ENCODE data around the gene KIRREL1. TPM values are rescaled to one million over a fixed set of nuclear protein-coding genes. Genes with fewer than 3 reads are reported as not detected.

The KIRREL1 gene
- total RNA-seq (2014; rRNA removed; shearing (Covaris generic)): 6.8 and 7.3 TPM in 2 replicates

DNA sequence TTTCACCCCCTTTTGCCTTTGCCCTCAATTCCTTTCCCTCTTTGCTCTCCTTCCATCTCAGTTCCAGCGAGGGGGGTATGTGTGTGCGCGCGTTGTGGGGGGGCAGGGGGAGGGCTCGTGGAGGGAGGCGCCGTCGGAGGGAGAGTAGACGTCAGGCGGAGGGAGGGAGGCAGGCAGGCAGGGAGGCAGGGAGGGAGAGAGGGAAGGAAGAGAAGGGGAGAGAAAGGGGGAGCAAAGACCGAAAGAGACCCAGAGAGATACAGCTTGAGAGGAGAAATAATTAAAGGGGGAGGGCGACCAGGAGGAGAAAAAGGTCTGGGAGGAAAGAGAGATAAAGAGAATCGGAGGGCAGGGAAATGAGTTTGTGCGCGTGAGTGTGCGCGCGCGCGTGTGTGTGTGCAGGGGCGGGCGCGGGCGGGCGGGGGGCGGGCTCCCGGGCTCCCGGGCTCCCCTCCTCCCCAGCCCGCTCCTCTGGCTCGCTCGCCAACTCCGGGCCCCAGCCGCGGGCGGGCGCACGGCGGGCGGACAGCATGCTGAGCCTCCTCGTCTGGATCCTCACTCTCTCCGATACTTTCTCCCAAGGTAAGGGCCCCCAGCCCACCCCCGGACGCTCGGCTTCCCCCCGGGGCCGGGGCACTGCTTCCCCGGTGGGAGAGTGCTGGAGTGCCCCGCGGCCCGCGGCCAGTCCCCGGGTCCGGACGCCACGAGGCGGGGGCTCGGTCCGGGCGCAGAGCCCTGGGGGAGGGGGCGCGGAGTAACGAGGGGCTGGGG, at the start of gene KIRREL1:
TSS of gene KIRREL1 (plus strand) at position 499 of the 771 bp plus-strand sequence. CDS start at position 531, 32 bp downstream.
- peak; percentile 26 for DNase-seq (ENCODE audit: low spot score)

DNA sequence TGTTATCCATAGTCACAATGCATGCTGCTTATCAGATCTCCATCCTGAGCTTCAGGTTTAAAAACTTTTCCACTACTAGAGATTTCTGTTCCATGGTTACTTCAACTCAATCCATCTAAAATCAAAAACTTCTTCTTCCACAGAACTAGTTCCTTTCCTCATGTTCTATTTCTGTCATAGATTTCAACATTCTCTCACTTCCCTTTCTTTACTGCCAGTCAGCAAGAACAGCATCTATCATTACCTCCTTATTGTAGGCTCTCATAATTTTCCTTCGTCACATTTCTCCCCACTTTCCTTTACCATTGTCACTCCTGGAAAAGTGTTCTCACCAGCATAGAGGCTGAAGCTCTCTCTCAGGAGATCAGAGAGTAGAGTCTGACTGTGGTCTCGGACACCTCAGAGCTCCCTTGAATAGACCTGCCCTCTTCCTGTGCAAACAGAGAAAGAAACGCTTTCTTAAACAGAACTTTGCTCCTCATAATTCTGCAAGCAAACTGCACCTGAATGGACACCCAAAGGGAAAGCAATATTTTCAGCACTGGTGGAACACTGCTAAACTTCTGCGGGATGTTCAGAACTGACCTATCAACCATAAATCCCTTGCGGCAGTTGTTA, 48.7 kb upstream of the KIRREL1 start:
- DNase-seq (ENCODE audit: low spot score): no peak

DNA sequence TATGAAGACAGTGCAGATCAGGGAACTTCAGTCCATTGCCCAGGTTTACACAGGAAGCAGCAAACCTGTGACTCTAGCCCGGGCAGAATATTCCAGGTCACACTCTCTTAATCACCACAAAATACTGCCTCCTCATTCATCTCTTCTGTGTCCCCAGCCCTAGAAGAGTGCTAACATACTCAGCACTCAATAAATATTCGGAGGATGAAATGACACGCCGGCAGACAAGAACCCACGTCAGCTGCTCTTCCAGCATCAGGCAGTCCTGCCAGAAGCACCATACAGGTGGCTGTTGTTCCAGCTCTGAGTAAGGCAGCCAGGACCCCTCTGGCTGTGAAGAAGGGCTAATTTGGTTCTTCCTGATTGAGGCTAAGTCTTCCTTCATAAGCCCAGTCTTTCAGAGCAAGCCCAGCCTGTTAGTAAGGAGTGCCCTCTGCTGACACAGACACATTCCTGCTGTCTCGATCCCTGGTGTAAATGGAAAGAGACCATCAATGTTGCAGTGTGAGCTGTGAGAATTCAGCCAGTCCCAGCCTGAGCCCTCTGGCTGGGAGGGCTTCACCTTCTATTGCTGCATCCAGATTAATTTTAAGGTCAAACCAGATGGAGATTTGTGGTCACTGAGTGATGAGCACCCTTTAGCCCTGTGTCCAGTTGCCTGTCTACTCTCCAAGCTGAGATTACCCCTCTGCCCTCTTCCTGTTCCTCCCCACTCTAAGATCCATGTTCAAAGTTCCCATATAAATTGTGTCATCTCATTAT, 45.0 kb upstream of the KIRREL1 start:
- peak; percentile 63 for DNase-seq (ENCODE audit: low spot score)

DNA sequence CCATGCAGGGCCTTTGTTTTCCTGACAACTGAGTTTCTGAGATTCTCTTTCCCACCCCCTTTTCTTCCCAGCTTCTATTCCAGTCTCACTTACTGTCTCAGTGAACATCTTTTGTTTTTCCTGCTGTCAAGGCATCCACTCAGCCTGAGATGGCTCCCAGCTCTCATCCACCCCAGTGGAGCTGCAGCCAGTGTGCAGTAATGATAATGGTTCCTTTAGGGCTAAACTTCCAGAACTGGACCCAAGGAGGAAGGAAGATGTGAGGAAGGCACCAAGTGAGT, 44.4 kb upstream of the KIRREL1 start:
- no peak for DNase-seq (ENCODE audit: low spot score)

DNA sequence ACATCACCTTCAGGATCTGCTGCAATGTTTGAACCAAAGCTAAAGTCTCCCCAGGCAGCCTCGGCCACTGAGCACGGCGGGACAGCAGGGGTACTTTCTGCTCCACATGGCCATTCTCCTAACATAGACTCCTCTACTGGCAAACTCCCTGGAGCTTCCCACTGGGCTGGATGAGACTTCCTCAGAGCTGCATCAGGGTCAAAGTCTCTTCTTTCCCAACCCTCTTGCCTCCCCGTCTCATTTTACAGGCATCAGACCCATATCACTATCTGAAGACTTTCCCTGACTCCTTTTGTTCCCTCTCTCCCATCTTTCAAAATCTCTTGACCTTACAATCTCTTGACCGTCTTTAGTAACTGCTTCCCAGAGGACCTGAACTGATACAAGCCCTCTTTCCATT, 42.2 kb upstream of the KIRREL1 start:
- DNase-seq (ENCODE audit: low spot score): no peak

DNA sequence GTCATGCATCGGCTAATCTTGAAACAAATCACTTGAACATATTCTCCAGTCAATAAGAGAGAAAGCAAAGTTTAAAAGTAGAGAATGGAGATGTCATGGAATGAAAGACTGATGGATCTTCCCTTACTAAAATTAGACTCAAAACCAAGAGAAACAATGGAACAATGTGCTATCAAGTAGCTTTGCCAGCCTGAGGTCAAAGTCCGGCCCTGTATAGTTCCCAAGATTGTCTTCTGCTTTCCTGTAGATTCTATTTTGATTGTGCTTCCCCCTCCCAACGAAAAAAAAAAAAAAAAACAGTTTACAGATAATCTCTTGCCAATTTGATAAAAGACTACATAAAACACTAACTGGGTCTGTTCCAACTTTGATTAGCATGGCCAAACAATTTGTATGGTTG, 40.8 kb upstream of the KIRREL1 start:
- DNase-seq (ENCODE audit: low spot score): no peak

DNA sequence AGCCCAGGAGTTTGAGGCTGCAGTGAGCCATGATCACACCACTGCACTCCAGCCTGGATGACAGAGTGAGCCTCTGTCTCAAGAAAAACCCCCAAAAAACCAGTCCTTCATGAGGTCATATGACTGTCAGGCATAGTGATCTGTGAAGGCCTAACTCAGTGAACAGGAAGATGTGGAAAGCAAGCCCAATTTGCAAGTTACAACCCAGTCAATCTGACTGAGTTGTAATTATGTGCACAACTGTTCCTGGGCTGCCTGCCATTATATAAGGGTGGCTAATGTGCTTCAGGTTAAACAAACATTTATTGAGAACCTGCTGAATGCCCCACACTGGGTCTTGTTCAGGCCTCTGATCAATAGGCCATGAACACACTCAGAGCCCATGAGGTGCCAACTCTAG, 38.2 kb upstream of the KIRREL1 start:
- no peak for DNase-seq (ENCODE audit: low spot score)

DNA sequence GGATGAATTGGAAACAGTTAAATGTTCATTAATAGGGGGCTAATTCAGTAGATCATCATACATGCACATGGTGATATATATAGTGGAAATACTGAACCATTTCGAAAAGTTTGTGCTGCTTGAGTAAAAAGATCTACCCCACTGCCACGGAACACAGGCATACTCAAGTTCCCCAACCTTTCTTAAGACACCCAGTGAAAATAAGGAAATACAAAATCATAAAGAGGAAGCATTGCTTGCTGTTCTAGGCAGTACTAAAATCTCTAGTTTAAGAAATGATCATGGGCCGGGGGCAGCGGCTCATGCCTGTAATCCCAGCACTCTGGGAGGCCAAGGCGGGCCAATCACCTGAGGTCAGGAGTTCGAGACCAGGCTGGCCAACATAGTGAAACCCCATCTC, 37.6 kb upstream of the KIRREL1 start:
- DNase-seq (ENCODE audit: low spot score): no peak

DNA sequence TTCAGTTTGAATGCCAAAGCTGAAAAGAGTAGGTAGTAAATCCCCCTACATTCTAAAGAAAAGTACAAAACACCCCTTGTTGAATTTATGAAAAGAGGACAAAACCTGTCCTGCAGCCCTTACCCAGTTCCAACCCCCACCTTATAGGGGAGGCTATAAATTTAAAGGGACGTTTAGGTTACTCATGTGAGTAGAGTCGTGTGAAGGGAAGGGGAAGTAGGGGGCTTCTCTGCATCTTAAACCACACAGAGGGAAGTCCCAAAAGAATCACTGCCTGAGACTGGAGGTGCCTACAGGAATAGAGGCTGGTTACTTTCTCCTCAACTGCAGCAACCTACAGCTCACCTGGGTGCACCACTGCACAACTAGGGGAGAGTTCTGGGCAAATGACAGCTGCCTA, 36.7 kb upstream of the KIRREL1 start:
- no peak for DNase-seq (ENCODE audit: low spot score)

DNA sequence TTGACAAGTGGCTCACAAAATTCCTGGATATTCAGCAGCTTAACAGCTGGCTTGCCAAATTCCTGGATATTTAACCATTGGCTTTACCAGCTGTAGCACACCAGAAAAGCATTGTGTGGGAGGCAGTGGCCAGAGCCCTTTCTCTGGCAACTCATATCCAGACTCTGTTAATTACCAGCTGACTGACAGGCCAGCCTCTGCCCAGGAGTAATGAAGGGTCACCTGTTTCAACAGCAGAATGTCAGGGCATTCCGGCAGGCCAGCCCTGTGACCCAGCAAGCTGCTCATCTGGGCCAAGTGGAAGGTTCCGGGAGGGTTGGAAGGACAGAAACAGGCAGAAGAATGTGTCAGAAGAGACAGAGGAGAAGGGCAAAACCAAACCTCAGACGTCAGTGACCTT, 35.2 kb upstream of the KIRREL1 start:
- no peak for DNase-seq (ENCODE audit: low spot score)

DNA sequence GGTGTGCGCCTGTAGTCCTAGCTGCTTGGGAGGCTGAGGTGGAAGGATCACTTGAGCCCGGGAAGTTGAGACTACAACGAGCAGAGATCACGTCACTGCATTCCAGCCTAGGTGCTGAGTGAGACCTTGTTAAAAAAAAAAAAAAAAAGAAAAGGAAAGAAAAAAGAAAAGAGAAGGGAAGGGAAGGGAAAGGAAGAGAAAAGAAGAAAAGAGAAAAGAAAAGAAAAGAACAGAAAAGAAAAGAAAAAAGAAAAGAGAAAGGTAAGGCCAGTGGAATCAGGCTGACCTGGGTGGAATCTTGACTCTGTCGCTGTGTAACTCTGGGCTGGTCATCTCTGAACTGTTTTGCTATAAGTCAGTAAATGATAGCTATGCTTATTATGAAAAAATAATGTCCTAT, 33.7 kb upstream of the KIRREL1 start:
- no peak for DNase-seq (ENCODE audit: low spot score)

DNA sequence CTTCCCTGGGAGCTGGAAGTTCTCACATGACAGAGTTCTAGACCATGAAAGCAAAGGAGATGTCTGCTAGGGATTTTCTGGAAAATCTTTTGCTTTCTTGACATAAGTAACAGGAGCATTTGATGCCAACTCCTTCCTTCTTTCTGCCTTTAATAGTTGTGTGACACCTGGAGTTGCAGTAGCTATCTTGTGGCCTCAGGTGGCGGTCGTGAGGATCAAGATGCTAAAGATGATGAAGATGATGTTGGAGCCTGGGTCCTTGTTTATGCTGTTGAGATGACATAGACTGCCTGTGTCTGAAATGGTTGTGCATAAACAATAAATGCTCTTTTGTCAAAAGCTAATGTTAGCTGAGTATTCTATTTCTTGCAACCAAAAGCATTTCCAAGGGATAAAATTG, 32.7 kb upstream of the KIRREL1 start:
- no peak for DNase-seq (ENCODE audit: low spot score)

DNA sequence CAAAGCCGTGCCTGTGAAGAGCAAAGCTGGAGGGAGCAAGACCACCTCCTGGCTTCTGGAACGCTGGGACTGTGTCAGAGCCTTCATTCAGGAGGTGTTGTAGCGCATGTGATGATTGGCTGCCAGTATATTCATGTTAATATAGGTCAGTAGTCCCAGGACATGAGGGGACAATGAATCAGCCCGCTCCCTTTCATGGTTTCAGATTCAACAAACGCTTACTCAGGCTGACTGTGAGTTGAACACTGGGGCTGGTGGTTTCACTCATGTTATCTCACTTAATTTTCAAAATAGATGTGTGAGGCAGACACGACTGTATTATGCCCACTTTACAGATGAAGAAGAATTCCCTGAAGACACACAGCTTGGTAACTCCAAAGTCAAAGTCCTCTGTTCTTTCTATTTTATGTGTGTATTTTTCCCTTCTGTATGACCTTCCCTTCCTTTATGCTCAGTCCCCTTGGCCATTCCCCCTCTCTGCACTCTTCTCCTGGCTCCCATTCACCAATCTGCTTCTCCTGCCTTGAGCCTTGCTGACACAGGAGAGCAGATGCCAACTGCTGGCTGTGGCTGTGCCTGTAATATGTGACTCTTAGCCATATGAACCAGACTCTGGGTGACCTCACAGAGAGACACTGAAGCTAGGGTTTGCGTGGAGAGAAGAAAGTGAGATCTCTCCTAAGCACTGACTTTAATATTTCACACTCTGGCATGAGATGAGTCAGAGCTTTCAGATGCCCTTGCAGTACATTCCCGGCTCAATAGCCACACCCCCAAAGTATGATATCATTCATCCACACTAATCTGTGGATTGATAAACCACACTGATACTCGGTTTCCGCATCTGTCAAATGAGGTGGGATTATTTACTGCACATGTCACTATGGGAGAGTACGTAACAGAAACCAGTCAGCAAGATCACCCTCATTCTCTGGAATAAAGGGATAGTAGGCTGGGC, 31.4 kb upstream of the KIRREL1 start:
- DNase-seq (ENCODE audit: low spot score): peak; percentile 28

DNA sequence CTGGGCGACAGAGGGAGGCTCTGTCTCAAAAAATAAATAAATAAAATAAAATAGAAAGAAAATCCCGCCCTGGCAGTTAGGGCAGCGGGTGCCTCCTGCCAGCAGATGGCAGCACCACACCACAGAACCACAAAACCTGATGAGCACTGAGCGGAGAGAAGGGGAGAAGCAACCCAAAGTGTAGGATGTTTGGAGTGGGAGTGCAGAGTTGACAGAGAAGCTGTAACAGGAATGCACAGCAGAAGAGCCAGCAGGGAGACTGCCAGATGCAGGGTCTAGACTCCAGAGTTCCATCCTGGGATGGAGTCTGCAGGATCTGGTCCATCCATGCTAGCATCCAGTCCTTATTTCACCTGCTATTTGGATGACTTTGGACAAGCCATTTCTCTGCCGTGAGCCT, 29.7 kb upstream of the KIRREL1 start:
- DNase-seq (ENCODE audit: low spot score): peak; percentile 79

DNA sequence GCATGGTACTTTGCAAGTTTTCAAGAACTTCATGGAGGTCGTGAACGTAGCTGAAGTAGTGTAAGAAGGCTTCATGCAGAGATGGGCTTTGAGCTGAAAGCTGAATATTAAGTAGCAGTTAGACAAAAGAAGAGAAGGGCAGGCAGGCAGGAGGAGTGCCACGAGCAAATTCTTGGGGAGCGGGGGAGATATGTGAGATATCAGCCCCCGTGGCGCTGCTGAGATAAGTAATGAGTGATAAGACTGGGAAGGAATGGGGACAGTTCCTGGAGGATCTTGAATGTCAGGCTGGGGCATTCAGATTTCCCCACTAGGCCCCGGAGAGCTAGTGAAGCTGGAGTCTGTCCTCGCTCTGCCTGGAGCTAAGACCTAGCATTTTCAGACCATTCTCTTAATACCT, 27.9 kb upstream of the KIRREL1 start:
- no peak for DNase-seq (ENCODE audit: low spot score)

DNA sequence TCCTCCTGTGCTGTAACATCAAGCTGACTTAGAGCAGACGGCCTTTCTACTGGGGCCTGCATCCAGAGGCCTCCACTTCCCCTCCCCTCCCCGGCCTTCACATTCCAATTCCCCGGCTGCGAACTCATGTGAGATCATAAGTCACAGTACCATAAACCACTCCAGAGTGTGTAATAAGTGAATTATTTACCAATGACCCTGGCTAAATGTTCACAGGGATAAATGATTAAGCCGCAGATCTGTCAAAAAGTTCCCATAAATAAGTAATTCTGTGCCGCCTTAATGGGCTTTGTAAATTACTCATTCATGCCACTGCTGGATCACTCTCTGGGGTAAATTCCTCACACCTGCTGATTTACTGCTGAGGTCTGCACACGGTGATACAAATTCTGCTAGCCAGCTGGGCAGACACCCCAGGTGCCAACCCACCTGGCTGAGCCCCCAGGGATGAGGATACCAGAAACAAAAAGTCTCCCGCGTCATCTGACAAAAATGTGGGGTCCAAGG, 27.4 kb upstream of the KIRREL1 start:
- DNase-seq (ENCODE audit: low spot score): peak; percentile 82

DNA sequence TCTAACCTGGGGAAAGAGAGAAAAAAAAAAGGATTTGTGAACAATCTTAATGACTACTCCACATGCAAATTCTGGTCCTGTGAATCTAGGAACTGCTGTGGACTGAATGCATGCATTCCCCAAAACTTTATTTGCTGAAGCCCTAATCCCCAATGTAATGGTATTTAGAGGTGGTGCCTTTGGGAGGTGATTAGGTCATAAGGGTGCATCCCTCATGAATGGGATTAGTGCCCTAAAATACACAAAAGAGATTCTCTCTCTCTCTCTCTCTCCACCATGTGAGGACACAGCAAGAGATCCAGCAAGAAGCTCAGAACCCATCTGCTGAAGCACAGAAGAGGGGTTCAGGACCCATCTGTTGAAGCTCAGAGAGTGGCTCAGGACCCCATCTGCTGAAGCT, 26.2 kb upstream of the KIRREL1 start:
- no peak for DNase-seq (ENCODE audit: low spot score)

DNA sequence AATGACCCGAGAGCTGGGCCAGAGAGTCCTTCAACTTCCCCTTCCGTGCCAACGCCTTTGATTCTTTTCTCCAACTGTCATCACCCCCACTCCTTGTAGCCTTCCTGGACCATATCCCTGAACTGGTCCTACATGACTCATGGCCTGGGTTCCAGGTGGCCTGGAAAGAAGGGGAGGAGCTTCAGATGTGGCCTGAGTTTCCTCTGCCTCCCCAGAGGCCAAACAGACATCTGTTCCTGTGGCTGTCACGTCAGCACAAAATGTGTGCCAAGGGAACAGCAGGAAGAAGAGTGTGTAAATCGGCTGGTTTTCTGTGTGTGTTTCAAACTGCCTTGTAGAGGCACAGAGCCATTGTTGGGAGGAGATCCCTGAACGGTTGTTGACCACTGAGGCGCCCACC, 24.9 kb upstream of the KIRREL1 start:
- DNase-seq (ENCODE audit: low spot score): peak; percentile 33

DNA sequence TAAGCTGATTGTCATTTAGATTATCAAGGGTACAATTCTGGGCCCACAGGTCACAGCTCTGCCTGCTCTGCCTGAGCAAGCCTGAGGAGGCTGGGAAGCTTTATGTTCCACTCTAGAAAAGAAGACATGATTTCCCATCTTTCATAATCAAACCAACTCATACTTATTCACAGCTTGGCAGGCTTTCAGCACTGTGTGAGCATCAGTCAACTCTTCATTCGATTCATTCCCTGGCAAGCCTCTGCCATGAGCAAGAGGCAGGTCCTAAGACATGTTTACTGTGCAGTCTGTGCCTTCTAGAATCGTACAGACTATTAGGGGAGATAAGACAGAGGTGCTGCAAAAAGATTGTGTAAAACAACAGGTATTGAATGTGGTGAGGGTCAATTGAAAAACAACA, 24.5 kb upstream of the KIRREL1 start:
- DNase-seq (ENCODE audit: low spot score): no peak

DNA sequence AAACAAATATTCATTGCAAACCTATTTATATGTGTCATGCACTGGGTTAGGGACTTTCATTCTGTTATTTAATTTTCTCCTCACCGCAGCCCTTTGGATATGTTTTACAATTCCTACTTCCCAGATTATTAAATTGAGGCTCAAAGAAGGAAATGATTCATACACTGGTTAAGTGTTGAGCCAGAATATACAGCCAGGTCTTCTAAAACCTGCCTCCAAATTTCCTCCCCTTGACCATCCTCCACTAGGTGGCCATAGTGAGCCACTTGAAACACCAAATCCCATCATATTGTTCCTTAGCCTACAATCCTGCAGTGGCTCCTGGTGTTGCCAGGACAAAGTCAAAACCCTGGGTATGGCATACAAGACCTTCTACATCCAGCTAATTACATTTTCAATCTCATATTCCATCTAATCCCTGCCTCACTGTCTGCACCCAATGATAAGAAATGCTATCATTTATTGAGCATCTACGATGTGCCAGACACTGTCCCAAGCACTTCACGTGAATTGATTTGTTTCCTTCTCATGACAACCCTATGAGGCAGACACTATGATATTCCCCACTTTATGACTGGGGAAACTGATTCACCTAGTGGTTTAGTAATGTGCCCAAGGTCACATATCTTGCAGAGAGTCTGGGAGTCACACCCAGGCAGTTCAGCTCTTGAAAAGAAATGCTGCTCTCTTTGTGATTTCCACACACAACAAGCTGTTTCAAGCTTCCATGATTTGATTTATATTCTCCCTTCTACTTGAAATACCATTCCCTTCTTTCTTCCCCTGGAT, 23.6 kb upstream of the KIRREL1 start:
- DNase-seq (ENCODE audit: low spot score): peak; percentile 70

DNA sequence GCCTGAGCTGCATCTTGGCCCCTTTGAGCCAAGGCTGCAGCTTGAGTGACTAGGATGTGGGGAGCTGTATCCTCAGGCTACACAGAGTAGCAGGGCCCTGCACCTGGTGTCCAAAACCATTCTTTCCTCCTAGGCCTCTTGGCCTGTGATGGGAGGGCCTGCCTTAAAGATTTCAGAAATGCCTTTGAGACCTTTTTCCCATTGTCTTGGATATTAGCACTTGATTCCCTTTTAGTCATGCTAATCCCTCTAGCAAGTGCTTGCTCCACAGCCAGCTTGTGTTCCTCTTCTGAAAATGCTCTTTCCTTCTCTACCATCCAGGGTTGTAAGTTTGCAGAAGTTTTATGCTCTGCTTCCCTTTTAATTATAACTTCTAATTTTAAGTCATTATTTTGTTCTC, 21.7 kb upstream of the KIRREL1 start:
- no peak for DNase-seq (ENCODE audit: low spot score)

Data from HT-29 (cell line).